Mesendoderm (in vitro differentiated cells): ENCODE results near the gene MYADM.
A peak's percentile ranks its signal among the peaks of the same experiment; 100 is the strongest.

Experiments
- DNase-seq: peaks from one replicate; pipeline ENCODE4 v3.0.0; 2013
- H2AK5ac ChIP-seq: 2 replicates; pipeline ENCODE4 v1.6.1; 2013; ENCODE audit warnings: low read length, inconsistent platforms
- H2BK120ac ChIP-seq: 2 replicates; pipeline ENCODE4 v1.6.1; 2013; ENCODE audit warnings: low read depth, mild to moderate bottlenecking, low read length, moderate library complexity, mixed read lengths
- H2BK15ac ChIP-seq: replicated peaks from 2 replicates; pipeline ENCODE4 v1.6.1; 2013; ENCODE audit warnings: low read depth, mild to moderate bottlenecking, moderate library complexity
- H2BK5ac ChIP-seq: 2 replicates; pipeline ENCODE4 v1.6.1; 2013; ENCODE audit warnings: low read length, inconsistent platforms
- H3K18ac ChIP-seq: 2 replicates; pipeline ENCODE4 v1.6.1; 2013; ENCODE audit warnings: mild to moderate bottlenecking, low read length, mixed read lengths
- H3K23ac ChIP-seq: one replicate; pipeline ENCODE4 v1.6.1; 2013; ENCODE audit warnings: low read length
- H3K27ac ChIP-seq: 2 replicates; pipeline ENCODE4 v1.5.1; 2013; ENCODE audit warnings: low read depth, mild to moderate bottlenecking, inconsistent platforms, low read length, moderate library complexity
- H3K27me3 ChIP-seq: 2 replicates; pipeline ENCODE4 v1.6.1; 2013; ENCODE audit warnings: low read length, control low read depth, mild to moderate bottlenecking, inconsistent platforms; ENCODE audit not compliant: insufficient read depth, poor library complexity
- H3K36me3 ChIP-seq: 2 replicates; pipeline ENCODE4 v1.6.1; 2013; ENCODE audit warnings: low read length, inconsistent platforms; ENCODE audit not compliant: control insufficient read depth, insufficient read depth
- H3K4ac ChIP-seq: one replicate; pipeline ENCODE4 v1.6.1; 2013; ENCODE audit warnings: low read depth, mild to moderate bottlenecking, low read length, moderate library complexity
- H3K4me1 ChIP-seq: 2 replicates; pipeline ENCODE4 v1.6.1; 2013; ENCODE audit warnings: low read depth, low read length, inconsistent platforms; ENCODE audit not compliant: control insufficient read depth
- H3K4me2 ChIP-seq: 2 replicates; pipeline ENCODE4 v1.6.1; 2013; ENCODE audit warnings: low read length
- H3K4me3 ChIP-seq: 2 replicates; pipeline ENCODE4 v1.5.1; 2013; ENCODE audit warnings: mild to moderate bottlenecking, low read length
- H3K56ac ChIP-seq: one replicate; pipeline ENCODE4 v1.6.1; 2013; ENCODE audit warnings: low read length
- H3K79me1 ChIP-seq: 2 replicates; pipeline ENCODE4 v1.6.1; 2013; ENCODE audit warnings: low read length, inconsistent platforms
- H3K79me2 ChIP-seq: 2 replicates; pipeline ENCODE4 v1.6.1; 2013; ENCODE audit warnings: mild to moderate bottlenecking, low read length; ENCODE audit not compliant: control insufficient read depth, insufficient read depth
- H3K9ac ChIP-seq: 2 replicates; pipeline ENCODE4 v1.6.1; 2013; ENCODE audit warnings: low read length, inconsistent platforms
- H4K5ac ChIP-seq: one replicate; pipeline ENCODE4 v1.6.1; 2013; ENCODE audit warnings: low read length
- H4K8ac ChIP-seq: one replicate; pipeline ENCODE4 v1.6.1; 2013; ENCODE audit warnings: low read depth, mild to moderate bottlenecking, control low read depth, low read length, moderate library complexity
- WGBS: extraction: QIAGEN DNeasy Blood & Tissue Kit; methylation state at CpG from one replicate; pipeline ENCODE4 v1.1.7; 2013; ENCODE audit warnings: low lambda C conversion rate, missing lambda C conversion rate; ENCODE audit not compliant: insufficient coverage; ENCODE audit errors: extremely low coverage; 5-methylcytosine and 5-hydroxymethylcytosine counted together

MYADM gene

GRCh38 chr19:53884256-53884655, 16.6 kb downstream of the MYADM start:
- Histone ChIP-seq H3K9ac (no peak overlapping the region), H3K36me3 (no peaks in the 10 kb centered on the region), H3K4ac (no peak overlapping the region), H3K4me1 (peaks cover 5% of the 10 kb centered on the region), H3K23ac (no peak overlapping the region), H2BK5ac (no peak overlapping the region), H4K8ac (no peak overlapping the region), H3K18ac (no peak overlapping the region), H2AK5ac (no peak overlapping the region), H3K27ac (no peak overlapping the region), H3K4me2 (no peak overlapping the region), H2BK15ac (no peak overlapping the region), H3K79me1 (no peaks in the 10 kb centered on the region), H3K4me3 (no peak overlapping the region), H4K5ac (no peak overlapping the region), H3K27me3 (peaks cover 3% of the 10 kb centered on the region), H3K79me2 (no peaks in the 10 kb centered on the region), H2BK120ac (no peak overlapping the region), H3K56ac (no peak overlapping the region)
- no CpG with 5 or more reads among the region's 12 CpGs for WGBS
- DNase-seq, result no peak

DNA sequence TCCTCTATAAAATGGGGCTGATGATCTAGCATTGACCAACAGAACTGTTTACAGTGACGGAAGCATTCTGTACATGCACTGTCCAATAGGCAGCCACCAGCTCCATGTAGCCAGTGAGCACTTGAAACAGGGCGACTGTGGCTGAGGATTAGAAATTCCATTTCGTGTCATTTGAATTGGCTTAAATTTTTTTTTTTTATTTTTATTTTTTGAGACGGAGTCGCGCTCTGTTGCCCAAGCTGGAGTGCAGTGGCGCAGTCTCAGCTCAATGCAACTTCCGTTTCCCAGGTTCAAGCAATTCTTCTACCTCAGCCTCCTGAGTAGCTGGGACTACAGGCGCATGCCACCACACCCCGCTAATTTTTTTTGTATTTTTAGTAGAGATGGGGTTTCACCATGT, 17.4 kb downstream of the MYADM start:
- Histone ChIP-seq H3K4me2 (no peak overlapping the region), H3K56ac (no peak overlapping the region), H3K9ac (no peak overlapping the region), H3K27ac (no peak overlapping the region), H3K36me3 (no peaks in the 10 kb centered on the region), H3K27me3 (peaks cover 3% of the 10 kb centered on the region), H3K4ac (no peak overlapping the region), H2BK15ac (no peak overlapping the region), H2AK5ac (no peak overlapping the region), H3K79me2 (no peaks in the 10 kb centered on the region), H3K23ac (no peak overlapping the region), H3K4me1 (peaks cover 5% of the 10 kb centered on the region), H4K8ac (no peak overlapping the region), H2BK5ac (no peak overlapping the region), H2BK120ac (no peak overlapping the region), H3K79me1 (no peaks in the 10 kb centered on the region), H3K18ac (no peak overlapping the region), H3K4me3 (no peak overlapping the region), H4K5ac (no peak overlapping the region)
- DNase-seq, result no peak
- no CpG with 5 or more reads among the region's 10 CpGs for WGBS

DNA sequence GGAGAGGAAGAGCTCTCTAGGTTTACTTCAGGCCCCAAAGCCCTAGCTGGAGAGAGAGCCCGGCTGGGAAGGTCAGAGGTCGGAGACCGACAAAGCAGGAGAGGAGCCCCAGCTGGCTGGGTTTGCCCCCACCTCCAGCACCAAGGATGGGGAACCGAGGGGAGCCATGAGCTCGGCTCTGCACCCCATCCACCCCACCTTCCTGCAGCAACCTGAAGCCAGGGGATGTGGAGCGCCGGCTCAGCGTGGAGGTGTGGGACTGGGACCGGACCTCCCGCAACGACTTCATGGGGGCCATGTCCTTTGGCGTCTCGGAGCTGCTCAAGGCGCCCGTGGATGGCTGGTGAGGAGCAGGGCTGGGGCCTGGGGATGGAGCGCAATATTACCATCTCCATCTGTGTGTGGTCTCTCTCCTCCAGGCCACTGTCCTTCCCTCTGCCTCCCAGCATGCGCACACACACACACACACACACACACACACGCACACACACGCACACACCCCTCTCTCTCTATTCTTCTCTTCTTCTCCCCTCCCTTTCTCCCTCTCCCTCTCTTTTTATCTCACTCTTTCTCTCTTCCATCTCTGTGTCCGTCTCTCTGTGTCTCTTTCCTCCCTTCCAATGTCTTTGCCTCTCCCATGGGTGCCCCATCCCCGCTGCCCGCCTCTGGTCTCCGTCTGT, 24.8 kb downstream of the MYADM start:
- Histone ChIP-seq H3K56ac (no peak overlapping the region), H3K18ac (no peak overlapping the region), H2BK15ac (no peak overlapping the region), H3K4me2 (no peak overlapping the region), H3K4me3 (no peak overlapping the region), H3K23ac (no peak overlapping the region), H3K27me3 (no peaks in the 10 kb centered on the region), H2BK5ac (no peak overlapping the region), H3K9ac (no peak overlapping the region), H4K5ac (no peak overlapping the region), H3K4ac (no peak overlapping the region), H3K4me1 (no peaks in the 10 kb centered on the region), H3K36me3 (no peaks in the 10 kb centered on the region), H3K79me2 (no peaks in the 10 kb centered on the region), H4K8ac (no peak overlapping the region), H3K79me1 (no peaks in the 10 kb centered on the region), H3K27ac (no peak overlapping the region), H2AK5ac (no peak overlapping the region), H2BK120ac (no peak overlapping the region)
- no CpG with 5 or more reads among the region's 23 CpGs for WGBS
- DNase-seq, result no peak

DNA sequence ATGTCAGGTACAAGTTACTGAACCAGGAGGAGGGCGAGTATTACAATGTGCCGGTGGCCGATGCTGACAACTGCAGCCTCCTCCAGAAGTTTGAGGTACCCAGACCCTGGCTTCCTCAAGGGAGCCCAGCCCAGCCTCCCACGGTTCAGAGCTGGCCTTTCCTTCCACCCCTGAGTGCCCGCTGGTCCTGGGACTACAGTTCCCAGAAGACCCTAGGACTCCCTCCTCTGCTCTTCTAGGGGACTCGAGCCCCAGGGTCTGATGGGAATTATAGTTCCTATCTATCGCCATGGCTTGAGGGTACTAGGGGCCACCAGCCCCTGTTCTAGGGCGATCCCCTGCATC, 25.3 kb downstream of the MYADM start:
- Histone ChIP-seq H2AK5ac (no peak overlapping the region), H3K79me2 (no peaks in the 10 kb centered on the region), H2BK120ac (no peak overlapping the region), H2BK15ac (no peak overlapping the region), H4K5ac (no peak overlapping the region), H3K4me1 (peaks cover 4% of the 10 kb centered on the region), H3K56ac (no peak overlapping the region), H2BK5ac (no peak overlapping the region), H3K4ac (no peak overlapping the region), H3K4me2 (no peak overlapping the region), H3K18ac (no peak overlapping the region), H3K9ac (no peak overlapping the region), H3K23ac (no peak overlapping the region), H3K27ac (no peak overlapping the region), H3K27me3 (no peaks in the 10 kb centered on the region), H4K8ac (no peak overlapping the region), H3K4me3 (no peak overlapping the region), H3K36me3 (no peaks in the 10 kb centered on the region), H3K79me1 (no peaks in the 10 kb centered on the region)
- peak; percentile 72 for DNase-seq
- no CpG with 5 or more reads among the region's 8 CpGs for WGBS

DNA sequence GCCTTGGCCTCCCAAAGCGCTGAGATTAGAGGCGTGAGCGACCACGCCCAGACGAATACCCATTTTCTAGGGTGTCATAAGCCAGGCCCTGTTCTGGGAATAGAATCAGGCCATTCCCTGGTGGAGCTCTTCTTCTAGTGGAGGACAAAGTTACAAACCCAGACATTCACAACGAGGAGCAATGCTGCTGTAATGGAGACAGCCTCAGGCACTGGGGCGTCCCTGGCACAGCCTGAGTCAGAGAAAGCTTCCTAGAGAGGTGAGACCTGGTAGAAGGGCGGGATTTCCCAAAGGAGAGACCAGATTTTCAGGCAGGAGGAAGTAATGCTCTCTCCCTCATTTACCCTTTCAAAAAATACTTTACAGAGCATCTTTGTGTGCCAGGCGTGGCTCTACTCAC, 27.0 kb downstream of the MYADM start:
- Histone ChIP-seq H3K27ac (no peak overlapping the region), H2BK120ac (no peak overlapping the region), H3K56ac (no peak overlapping the region), H2BK5ac (no peak overlapping the region), H3K18ac (no peak overlapping the region), H2AK5ac (no peak overlapping the region), H3K27me3 (no peaks in the 10 kb centered on the region), H3K79me1 (no peaks in the 10 kb centered on the region), H3K9ac (no peak overlapping the region), H4K8ac (no peak overlapping the region), H3K4me2 (no peak overlapping the region), H4K5ac (no peak overlapping the region), H3K36me3 (no peaks in the 10 kb centered on the region), H2BK15ac (no peak overlapping the region), H3K4me1 (peaks cover 4% of the 10 kb centered on the region), H3K4me3 (no peak overlapping the region), H3K79me2 (no peaks in the 10 kb centered on the region), H3K4ac (no peak overlapping the region), H3K23ac (no peak overlapping the region)
- no peak for DNase-seq
- no CpG with 5 or more reads among the region's 9 CpGs for WGBS

- Histone ChIP-seq H3K9ac (no peak overlapping the region), H2BK15ac (no peak overlapping the region), H3K79me1 (no peaks in the 10 kb centered on the region), H3K4ac (no peak overlapping the region), H3K27ac (no peak overlapping the region), H3K36me3 (no peaks in the 10 kb centered on the region), H3K56ac (no peak overlapping the region), H3K23ac (no peak overlapping the region), H4K5ac (no peak overlapping the region), H3K27me3 (no peaks in the 10 kb centered on the region), H4K8ac (no peak overlapping the region), H3K79me2 (no peaks in the 10 kb centered on the region), H3K4me3 (no peak overlapping the region), H3K18ac (no peak overlapping the region), H2AK5ac (no peak overlapping the region), H2BK5ac (no peak overlapping the region), H2BK120ac (no peak overlapping the region), H3K4me2 (no peak overlapping the region), H3K4me1 (peaks cover 4% of the 10 kb centered on the region)
- no CpG with 5 or more reads among the region's 4 CpGs for WGBS
- DNase-seq, result no peak
Observed at GRCh38 chr19:53896682-53897081, 29.0 kb downstream of the MYADM start.
